ENCODE data around the gene FOXP3.

DNA sequence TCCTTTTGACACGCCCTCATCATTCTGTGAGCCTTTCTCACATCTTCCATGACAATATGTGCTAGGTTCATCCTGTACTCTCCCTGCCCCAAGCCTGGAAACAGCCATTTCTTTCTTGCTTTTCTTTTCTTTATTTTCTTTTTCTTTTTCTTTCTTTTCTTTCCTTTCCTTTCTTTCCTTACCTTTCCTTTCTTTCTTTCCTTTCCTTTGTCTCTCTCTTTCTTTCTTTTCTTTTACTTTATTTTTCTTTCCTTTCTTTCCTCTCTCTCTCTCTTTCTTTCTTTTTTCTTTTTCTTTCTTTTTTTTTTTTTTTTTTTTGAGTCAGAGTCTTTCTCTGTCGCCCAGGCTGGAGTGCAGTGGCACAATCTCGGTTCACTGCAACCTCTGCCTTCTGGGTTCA, 19.7 kb upstream of the FOXP3 start:
- TF ChIP-seq, protein P1, sequence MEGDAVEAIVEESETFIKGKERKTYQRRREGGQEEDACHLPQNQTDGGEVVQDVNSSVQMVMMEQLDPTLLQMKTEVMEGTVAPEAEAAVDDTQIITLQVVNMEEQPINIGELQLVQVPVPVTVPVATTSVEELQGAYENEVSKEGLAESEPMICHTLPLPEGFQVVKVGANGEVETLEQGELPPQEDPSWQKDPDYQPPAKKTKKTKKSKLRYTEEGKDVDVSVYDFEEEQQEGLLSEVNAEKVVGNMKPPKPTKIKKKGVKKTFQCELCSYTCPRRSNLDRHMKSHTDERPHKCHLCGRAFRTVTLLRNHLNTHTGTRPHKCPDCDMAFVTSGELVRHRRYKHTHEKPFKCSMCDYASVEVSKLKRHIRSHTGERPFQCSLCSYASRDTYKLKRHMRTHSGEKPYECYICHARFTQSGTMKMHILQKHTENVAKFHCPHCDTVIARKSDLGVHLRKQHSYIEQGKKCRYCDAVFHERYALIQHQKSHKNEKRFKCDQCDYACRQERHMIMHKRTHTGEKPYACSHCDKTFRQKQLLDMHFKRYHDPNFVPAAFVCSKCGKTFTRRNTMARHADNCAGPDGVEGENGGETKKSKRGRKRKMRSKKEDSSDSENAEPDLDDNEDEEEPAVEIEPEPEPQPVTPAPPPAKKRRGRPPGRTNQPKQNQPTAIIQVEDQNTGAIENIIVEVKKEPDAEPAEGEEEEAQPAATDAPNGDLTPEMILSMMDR (IDR thresholded peaks at IDR 0.05; ENCODE audit: poor library complexity) = no peak
- TF ChIP-seq EZH2 (IDR thresholded peaks at IDR 0.05; ENCODE audit: borderline replicate concordance) = no peak

Measured in hepatocyte (in vitro differentiated cells).